Measurements from ENCODE around the gene SEMA5B.

SEMA5B gene

GRCh38 chr3:122880624-122881023, 146.9 kb downstream of the SEMA5B start:
- H3K4me3 ChIP-seq (ENCODE audit: low read length) = no peak overlapping the region
- no peak for TF ChIP-seq CTCF (IDR thresholded peaks at IDR 0.05; ENCODE audit: insufficient read depth, low read depth, low read length, missing control alignments)
- DNase-seq (ENCODE audit: low read depth) = no peak

GRCh38 chr3:122880173-122880572, 147.4 kb downstream of the SEMA5B start:
- no peak for TF ChIP-seq CTCF (IDR thresholded peaks at IDR 0.05; ENCODE audit: insufficient read depth, low read depth, low read length, missing control alignments)
- DNase-seq (ENCODE audit: low read depth) = no peak
- no peak overlapping the region for H3K4me3 ChIP-seq (ENCODE audit: low read length)

GRCh38 chr3:122875547-122876127, 151.9 kb downstream of the SEMA5B start:
- H3K4me3 ChIP-seq (ENCODE audit: low read length) = no peak overlapping the region
- DNase-seq (ENCODE audit: low read depth) = no peak
- TF ChIP-seq CTCF (IDR thresholded peaks at IDR 0.05; ENCODE audit: insufficient read depth, low read depth, low read length, missing control alignments) = no peak

- no peak overlapping the region for H3K4me3 ChIP-seq (ENCODE audit: low read length)
- TF ChIP-seq CTCF (IDR thresholded peaks at IDR 0.05; ENCODE audit: insufficient read depth, low read depth, low read length, missing control alignments) = no peak
Observed at GRCh38 chr3:122873741-122874515, 153.6 kb downstream of the SEMA5B start.

GRCh38 chr3:122868322-122868721, 159.2 kb downstream of the SEMA5B start:
- no peak overlapping the region for H3K4me3 ChIP-seq (ENCODE audit: low read length)
- DNase-seq (ENCODE audit: low read depth) = no peak
- TF ChIP-seq CTCF (IDR thresholded peaks at IDR 0.05; ENCODE audit: insufficient read depth, low read depth, low read length, missing control alignments) = no peak

More at GRCh38 chr3:122873741-122874515, 153.6 kb downstream of the SEMA5B start:
- no peak for DNase-seq (ENCODE audit: low read depth)

- TF ChIP-seq CTCF (IDR thresholded peaks at IDR 0.05; ENCODE audit: insufficient read depth, low read depth, low read length, missing control alignments) = no peak
- DNase-seq (ENCODE audit: low read depth) = no peak
- H3K4me3 ChIP-seq (ENCODE audit: low read length) = no peak overlapping the region
Observed at GRCh38 chr3:122864498-122864897, 163.1 kb downstream of the SEMA5B start.
